Measurements from ENCODE around the gene DOCK3.

The DOCK3 gene

DNA sequence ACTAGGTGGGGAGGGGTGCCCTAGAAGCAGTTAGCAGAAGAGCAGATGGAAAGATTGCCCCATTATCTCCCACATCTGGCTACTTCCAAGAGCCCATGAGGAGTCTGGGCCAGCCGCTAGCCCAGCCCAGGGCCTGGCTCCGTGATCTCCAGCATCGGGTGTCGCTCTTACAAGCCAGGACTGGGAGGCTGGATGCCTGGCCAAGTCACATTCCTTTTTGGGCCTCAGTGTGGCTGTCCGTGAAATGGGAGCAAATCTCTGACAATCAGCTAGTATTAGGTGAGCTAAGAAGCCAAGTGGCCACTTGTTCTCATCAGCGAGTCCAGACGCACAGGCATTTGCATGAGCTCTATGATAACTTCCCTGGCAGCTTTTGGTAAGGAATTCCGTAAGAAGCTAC is 23.3 kb upstream of the DOCK3 start:
- TF ChIP-seq, protein P1, sequence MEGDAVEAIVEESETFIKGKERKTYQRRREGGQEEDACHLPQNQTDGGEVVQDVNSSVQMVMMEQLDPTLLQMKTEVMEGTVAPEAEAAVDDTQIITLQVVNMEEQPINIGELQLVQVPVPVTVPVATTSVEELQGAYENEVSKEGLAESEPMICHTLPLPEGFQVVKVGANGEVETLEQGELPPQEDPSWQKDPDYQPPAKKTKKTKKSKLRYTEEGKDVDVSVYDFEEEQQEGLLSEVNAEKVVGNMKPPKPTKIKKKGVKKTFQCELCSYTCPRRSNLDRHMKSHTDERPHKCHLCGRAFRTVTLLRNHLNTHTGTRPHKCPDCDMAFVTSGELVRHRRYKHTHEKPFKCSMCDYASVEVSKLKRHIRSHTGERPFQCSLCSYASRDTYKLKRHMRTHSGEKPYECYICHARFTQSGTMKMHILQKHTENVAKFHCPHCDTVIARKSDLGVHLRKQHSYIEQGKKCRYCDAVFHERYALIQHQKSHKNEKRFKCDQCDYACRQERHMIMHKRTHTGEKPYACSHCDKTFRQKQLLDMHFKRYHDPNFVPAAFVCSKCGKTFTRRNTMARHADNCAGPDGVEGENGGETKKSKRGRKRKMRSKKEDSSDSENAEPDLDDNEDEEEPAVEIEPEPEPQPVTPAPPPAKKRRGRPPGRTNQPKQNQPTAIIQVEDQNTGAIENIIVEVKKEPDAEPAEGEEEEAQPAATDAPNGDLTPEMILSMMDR (IDR thresholded peaks at IDR 0.05; ENCODE audit: low read depth, low read length): no peak
- H3K4me3 ChIP-seq (ENCODE audit: low read depth, low read length): no peak overlapping the region

DNA sequence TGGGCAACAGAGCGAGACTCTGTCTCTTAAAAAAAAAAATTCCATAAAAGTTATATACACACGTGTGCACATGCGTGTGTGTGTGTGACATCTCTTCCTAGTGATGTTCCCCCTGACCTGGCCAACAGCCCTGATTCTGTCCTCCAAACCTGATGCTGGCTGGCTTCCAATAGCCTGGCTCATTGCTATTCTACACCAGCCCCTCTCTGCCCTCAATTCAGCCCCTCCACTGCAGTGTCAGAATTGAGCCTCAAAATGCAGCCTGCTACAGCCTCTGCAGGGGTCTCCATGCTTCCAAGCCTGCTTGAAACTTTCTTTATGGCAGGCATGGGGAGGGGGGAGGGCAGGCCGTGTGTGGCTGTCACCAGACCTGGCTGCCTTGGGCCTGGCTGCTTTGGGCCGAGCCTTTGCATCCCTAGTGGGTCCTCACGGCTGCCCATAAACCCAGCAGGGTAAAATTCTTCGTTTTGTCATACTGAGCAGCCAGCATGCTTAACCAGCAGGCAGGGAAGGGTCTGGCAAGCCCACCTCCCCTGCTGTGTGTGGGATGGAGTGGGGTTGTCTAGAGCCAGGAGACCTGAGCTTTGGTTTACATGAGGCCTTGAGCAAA is 22.7 kb upstream of the DOCK3 start:
- no peak overlapping the region for H3K4me3 ChIP-seq (ENCODE audit: low read depth, low read length)
- TF ChIP-seq, protein P1 (IDR thresholded peaks at IDR 0.05; ENCODE audit: low read depth, low read length): no peak

DNA sequence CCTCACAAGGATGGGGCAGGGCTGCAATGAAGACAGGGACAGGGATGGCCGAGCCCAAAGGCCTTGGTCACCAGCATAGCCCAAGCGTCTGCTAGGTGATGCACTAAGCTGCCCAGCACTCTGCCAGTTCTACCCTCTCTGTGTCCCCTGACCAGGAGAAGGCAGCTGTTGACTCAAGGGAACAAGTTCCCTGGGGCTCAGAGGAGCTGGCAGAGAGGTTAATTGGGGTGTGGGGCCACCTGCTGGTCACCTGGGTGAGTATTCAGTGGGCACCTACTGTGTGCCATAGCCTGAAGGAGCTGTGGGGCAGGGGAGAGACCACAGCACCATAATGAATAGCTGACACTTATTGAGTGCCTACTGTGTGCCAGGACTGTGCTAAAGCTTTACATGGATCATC is 22.0 kb upstream of the DOCK3 start:
- TF ChIP-seq, protein P1 (IDR thresholded peaks at IDR 0.05; ENCODE audit: low read depth, low read length): peak; percentile 28; the same call in 1 of the 2 replicates

DNA sequence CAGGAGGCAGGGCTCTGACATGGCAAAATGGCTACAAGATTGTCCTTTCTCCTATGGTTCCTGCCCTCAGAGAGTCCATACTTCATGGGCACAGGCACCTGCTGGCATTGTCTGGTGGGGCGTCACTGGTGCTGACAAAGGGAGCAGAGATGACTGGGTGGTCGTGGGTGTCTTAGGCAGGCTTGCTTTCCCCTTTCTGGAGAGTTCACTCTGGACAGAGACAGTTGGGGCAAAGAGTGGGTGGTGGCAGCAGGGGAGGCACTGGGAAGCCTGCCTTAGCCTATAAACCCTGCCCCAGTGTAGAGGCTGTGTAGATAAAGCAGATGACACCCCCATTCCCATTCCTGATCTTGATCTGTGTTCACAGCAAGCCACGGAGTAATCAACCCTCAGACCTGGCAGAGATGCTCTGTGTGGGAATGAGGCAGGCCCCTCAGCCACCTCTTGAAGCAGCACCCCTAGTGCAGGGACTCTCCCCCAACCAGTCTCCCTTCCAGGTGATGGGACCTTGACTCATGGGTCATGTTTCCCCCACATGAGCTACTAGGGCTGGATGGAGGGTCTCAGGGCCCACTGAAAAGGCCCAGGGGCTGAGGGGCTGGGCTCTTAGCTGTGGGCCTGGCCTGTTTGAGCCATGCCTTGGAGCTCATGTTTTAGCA is 20.7 kb upstream of the DOCK3 start:
- H3K4me3 ChIP-seq (ENCODE audit: low read depth, low read length): no peak overlapping the region
- TF ChIP-seq, protein P1 (IDR thresholded peaks at IDR 0.05; ENCODE audit: low read depth, low read length): no peak

More for the DNA sequence above, 22.0 kb upstream of the DOCK3 start:
- no peak overlapping the region for H3K4me3 ChIP-seq (ENCODE audit: low read depth, low read length)

DNA sequence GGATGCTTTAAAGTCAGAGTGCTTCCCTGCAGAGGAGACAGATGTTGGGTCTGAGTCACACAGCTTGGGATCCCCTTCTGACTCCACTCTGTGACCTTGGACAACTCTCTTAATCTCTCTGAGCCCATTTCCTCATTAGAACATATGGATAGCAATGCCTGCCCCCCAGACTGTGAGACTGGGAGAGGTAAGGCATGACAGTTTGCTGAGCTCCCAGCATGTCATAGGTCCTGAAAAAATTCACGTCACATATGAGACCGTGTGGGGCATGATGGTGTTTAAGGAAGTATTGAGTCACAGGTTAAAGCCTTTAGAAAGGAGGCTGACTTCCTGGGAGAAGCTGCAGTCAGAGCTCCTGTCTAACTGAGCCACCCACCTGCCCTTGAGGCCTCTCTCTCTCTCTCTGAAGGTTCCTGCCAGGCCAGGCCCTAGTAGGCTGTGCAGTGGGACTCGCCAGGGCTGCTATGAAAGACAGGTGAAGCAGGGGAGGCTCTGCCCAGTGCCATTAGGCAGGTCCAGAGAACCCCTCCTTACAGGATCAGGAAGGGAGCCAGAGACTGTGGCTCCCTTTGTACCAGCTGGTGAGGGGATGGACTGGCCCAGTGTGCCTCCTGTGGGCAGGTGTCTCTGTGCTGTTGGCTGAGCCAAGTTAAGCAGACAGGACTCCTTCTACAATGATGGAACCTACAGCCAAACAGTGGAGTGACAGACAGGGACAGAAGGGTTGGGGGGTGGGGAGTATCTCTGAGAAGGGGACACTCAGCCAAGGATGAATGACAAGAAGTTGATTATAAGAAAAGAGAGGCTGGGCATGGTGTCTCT is 19.5 kb upstream of the DOCK3 start:
- H3K4me3 ChIP-seq (ENCODE audit: low read depth, low read length): no peak overlapping the region
- TF ChIP-seq, protein P1 (IDR thresholded peaks at IDR 0.05; ENCODE audit: low read depth, low read length): no peak

DNA sequence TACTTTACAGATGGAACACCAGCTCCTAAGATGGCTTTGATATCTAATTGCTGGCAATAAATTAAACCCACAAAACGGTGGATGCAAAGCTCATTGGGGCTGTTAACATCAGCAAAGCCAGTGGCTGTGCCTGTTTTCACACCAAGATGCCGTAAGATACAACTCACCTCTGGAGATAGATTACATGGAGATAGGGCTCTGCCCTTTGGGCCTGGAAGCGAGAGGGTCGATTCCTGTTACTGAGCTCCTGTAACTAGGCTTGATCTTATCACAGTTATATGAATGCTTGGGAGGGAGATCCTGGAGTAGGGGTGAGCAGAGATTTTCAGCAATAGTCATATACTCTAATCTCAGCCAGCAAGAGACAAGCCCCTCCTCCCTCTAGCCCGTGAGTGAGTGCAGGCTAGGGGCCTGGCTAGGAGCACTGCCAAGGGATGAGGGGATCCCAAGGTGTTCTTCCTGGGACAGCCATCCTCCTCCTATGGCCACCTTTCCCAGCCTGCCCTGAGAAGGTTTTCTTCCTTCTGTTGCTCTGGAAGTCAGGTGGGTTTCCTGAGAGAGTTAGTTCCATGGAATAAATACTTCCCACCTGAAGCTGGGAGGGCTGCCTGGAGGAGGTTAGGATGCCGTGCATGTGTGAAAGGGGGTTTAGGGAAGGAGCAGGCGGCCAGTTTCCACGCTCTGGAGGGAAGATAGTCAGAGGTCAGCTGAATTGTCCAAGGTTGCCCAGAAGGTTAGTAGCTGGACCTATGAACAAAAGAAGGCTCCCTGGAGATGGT is 18.1 kb upstream of the DOCK3 start:
- H3K4me3 ChIP-seq (ENCODE audit: low read depth, low read length): no peak overlapping the region
- TF ChIP-seq, protein P1 (IDR thresholded peaks at IDR 0.05; ENCODE audit: low read depth, low read length): no peak
